Gastroesophageal sphincter (tissue), 4 donors: ENCODE data around the gene BPIFB4. TPM values are rescaled to one million over a fixed set of nuclear protein-coding genes. Genes with fewer than 3 reads are reported as not detected.

Experiments
- ATAC-seq: fragments of 150-250 bp; one replicate; pipeline ENCODE4 v1.9.1; 2016; ENCODE audit warnings: mild to moderate bottlenecking, moderate library complexity
- H3K27ac ChIP-seq, 4 donors: fragments of 200-600 bp; sonication (generic) in 3 of 4; 1 replicate in 3 of 4; 2 replicates in 1 of 4; pipeline ENCODE4 v1.5.1; 2016 to 2019
- H3K27me3 ChIP-seq: fragments of 200-600 bp; sonication (generic); one replicate; pipeline ENCODE4 v1.5.1; 2019
- H3K36me3 ChIP-seq, 2 donors: fragments of 200-600 bp; sonication (generic); one replicate each; pipeline ENCODE4 v1.5.1; 2019; ENCODE audit warnings: control low read depth in 1 of 2
- H3K4me1 ChIP-seq, 3 donors: fragments of 200-600 bp; sonication (generic); 1 replicate in 2 of 3; 2 replicates in 1 of 3; pipeline ENCODE4 v1.5.1; 2016 to 2019; ENCODE audit warnings: control low read depth in 2 of 3
- H3K4me3 ChIP-seq, 2 donors: fragments of 200-600 bp; sonication (generic); one replicate each; pipeline ENCODE4 v1.5.1; 2019; ENCODE audit warnings: mild to moderate bottlenecking in 1 of 2, moderate library complexity in 1 of 2
- H3K9me3 ChIP-seq, 3 donors: fragments of 200-600 bp; sonication (generic); one replicate each; pipeline ENCODE4 v1.5.1; 2017 to 2019; ENCODE audit warnings: control low read depth in 2 of 3
- EP300 ChIP-seq: sonication (generic); formaldehyde crosslinking; IDR thresholded peaks from one replicate; pipeline ENCODE4 v1.6.1; 2017; ENCODE audit warnings: antibody characterized with exemption, mild to moderate bottlenecking
- POLR2A ChIP-seq, 2 donors: fragments of 450-650 bp; IDR thresholded peaks; one replicate each; pipeline ENCODE4 v1.6.1; 2017; ENCODE audit warnings: antibody characterized with exemption in 2 of 2, mild to moderate bottlenecking in 2 of 2, moderate library complexity in 1 of 2
- POLR2AphosphoS5 ChIP-seq: sonication (generic); formaldehyde crosslinking; IDR thresholded peaks from one replicate; pipeline ENCODE4 v1.6.1; 2017; ENCODE audit warnings: antibody characterized with exemption
- WGBS, 2 donors: methylation state at CpG; one replicate each; pipeline ENCODE4 v1.1.5; 2018; ENCODE audit warnings: low coverage in 1 of 2; 5-methylcytosine and 5-hydroxymethylcytosine counted together
- total RNA-seq, 4 donors: library from RNA; depleted of rRNA; stranded (reverse); fragments of >200 nt; gene quantifications; one replicate each; pipeline ENCODE4 v1.1.0, GENCODE V29; 2016
- TF ChIP-seq, protein P1 (sequence below), 4 experiments: fragments of 200-600 bp in 2 of 4; fragments of 450-650 bp in 2 of 4; sonication (generic) in 1 of 4; IDR thresholded peaks; one replicate each; pipeline ENCODE4 v1.5.1; 2017 to 2019; ENCODE audit warnings: antibody characterized with exemption in 4 of 4, mild to moderate bottlenecking in 2 of 4, moderate library complexity in 2 of 4

Gene BPIFB4
- total RNA-seq, 4 donors from 2014 or later = not detected

GRCh38 chr20:33053291-33054106, 25.9 kb upstream of the BPIFB4 start, which contains the start of gene BPIFB3:
TSS of gene BPIFB3 (plus strand) at chr20:33053903. CDS start at chr20:33055436, 1,533 bp downstream.
- H3K4me1 ChIP-seq = no peaks in the 10 kb centered on the region
- H3K27ac ChIP-seq = no peak within 1 kb of the TSS
- TF ChIP-seq EP300 (no peak), POLR2AphosphoS5 (no peak), POLR2A (IDR thresholded peaks at IDR 0.05) (no peak)
- TF ChIP-seq, protein P1, sequence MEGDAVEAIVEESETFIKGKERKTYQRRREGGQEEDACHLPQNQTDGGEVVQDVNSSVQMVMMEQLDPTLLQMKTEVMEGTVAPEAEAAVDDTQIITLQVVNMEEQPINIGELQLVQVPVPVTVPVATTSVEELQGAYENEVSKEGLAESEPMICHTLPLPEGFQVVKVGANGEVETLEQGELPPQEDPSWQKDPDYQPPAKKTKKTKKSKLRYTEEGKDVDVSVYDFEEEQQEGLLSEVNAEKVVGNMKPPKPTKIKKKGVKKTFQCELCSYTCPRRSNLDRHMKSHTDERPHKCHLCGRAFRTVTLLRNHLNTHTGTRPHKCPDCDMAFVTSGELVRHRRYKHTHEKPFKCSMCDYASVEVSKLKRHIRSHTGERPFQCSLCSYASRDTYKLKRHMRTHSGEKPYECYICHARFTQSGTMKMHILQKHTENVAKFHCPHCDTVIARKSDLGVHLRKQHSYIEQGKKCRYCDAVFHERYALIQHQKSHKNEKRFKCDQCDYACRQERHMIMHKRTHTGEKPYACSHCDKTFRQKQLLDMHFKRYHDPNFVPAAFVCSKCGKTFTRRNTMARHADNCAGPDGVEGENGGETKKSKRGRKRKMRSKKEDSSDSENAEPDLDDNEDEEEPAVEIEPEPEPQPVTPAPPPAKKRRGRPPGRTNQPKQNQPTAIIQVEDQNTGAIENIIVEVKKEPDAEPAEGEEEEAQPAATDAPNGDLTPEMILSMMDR (IDR thresholded peaks at IDR 0.05) = no peak
- 73 to 87% methylated on average over 3 to 7 of the region's 25 CpGs for WGBS, 2 donors
- H3K4me3 ChIP-seq = no peak within 1 kb of the TSS
- no peaks in the 10 kb centered on the region for H3K9me3 ChIP-seq
- no peak for ATAC-seq
- no peaks in the 10 kb centered on the region for H3K36me3 ChIP-seq
- peaks cover 16% of the 10 kb centered on the region for H3K27me3 ChIP-seq

GRCh38 chr20:33054381-33054780, 25.1 kb upstream of the BPIFB4 start:
- Histone ChIP-seq H3K9me3 (no peaks in the 10 kb centered on the region), H3K27me3 (peaks cover 16% of the 10 kb centered on the region), H3K36me3 (no peaks in the 10 kb centered on the region), H3K4me1 (no peaks in the 10 kb centered on the region), H3K27ac (no peak overlapping the region), H3K4me3 (no peak overlapping the region)
- TF ChIP-seq POLR2AphosphoS5 = no peak
- no peak for TF ChIP-seq POLR2A (IDR thresholded peaks at IDR 0.05)
- no peak for TF ChIP-seq EP300
- TF ChIP-seq, protein P1 (IDR thresholded peaks at IDR 0.05) = no peak
- WGBS, 2 donors = 64 to 74% methylated on average over 5 to 7 of the region's 7 CpGs
- ATAC-seq = no peak

DNA sequence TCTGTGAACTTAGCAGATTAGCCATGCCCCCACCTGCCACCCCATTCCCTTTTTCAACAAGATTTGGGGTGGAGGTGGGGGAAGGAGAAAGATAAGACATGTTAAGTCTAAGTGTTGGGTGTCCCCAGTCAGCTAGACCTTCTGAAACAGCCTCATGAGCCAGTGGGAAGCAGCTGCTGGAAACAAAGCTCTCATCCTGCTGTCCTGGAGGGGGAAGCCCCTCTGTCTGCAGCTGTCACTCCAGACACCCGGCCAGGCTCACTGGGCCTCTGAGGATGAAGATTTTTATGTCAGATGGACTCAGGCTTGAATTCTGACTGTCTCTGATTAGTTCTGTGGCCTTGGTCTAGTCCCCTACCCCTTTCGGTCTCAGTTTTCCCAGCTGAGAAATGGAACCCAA, 24.7 kb upstream of the BPIFB4 start:
- ATAC-seq = no peak
- H3K27ac ChIP-seq = no peak overlapping the region
- H3K4me1 ChIP-seq = no peaks in the 10 kb centered on the region
- 43 to 50% methylated on average over 1 of the region's 2 CpGs for WGBS, 2 donors
- H3K4me3 ChIP-seq = no peak overlapping the region
- TF ChIP-seq POLR2AphosphoS5 (no peak), EP300 (no peak), POLR2A (IDR thresholded peaks at IDR 0.05) (no peak)
- TF ChIP-seq, protein P1 (IDR thresholded peaks at IDR 0.05) = no peak
- H3K27me3 ChIP-seq = peaks cover 20% of the 10 kb centered on the region
- no peaks in the 10 kb centered on the region for H3K9me3 ChIP-seq
- no peaks in the 10 kb centered on the region for H3K36me3 ChIP-seq

- Histone ChIP-seq H3K4me3 (no peak overlapping the region), H3K4me1 (no peaks in the 10 kb centered on the region), H3K9me3 (no peaks in the 10 kb centered on the region), H3K27ac (no peak overlapping the region), H3K27me3 (peaks cover 16% of the 10 kb centered on the region), H3K36me3 (no peaks in the 10 kb centered on the region)
- 74 to 88% methylated on average over 3 to 5 of the region's 7 CpGs for WGBS, 2 donors
- TF ChIP-seq POLR2AphosphoS5 = no peak
- TF ChIP-seq POLR2A (IDR thresholded peaks at IDR 0.05) = no peak
- TF ChIP-seq EP300 = no peak
- TF ChIP-seq, protein P1 (IDR thresholded peaks at IDR 0.05) = no peak
- ATAC-seq = no peak
Observed at GRCh38 chr20:33059136-33059535, 20.3 kb upstream of the BPIFB4 start.
